HCEC 1CT (cell line): Measurements from ENCODE around the gene MYOD1.

Experiments used
- DNase-seq: peaks from one replicate; pipeline ENCODE4 v3.0.0-alpha.2; 2017

Gene MYOD1

DNA sequence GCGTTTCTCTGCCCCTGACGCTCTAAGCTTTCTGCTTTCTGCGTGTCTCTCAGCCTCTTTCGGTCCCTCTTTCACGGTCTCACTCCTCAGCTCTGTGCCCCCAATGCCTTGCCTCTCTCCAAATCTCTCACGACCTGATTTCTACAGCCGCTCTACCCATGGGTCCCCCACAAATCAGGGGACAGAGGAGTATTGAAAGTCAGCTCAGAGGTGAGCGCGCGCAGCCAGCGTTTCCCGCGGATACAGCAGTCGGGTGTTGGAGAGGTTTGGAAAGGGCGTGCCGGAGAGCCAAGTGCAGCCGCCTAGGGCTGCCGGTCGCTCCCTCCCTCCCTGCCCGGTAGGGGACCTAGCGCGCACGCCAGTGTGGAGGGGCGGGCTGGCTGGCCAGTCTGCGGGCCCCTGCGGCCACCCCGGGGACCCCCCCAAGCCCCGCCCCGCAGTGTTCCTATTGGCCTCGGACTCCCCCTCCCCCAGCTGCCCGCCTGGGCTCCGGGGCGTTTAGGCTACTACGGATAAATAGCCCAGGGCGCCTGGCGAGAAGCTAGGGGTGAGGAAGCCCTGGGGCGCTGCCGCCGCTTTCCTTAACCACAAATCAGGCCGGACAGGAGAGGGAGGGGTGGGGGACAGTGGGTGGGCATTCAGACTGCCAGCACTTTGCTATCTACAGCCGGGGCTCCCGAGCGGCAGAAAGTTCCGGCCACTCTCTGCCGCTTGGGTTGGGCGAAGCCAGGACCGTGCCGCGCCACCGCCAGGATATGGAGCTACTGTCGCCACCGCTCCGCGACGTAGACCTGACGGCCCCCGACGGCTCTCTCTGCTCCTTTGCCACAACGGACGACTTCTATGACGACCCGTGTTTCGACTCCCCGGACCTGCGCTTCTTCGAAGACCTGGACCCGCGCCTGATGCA is at the start of gene MYOD1:
Gene MYOD1 (plus strand): TSS at position 544 of the 910 bp plus-strand sequence. CDS start 212 bp downstream, at position 756.
- DNase-seq = no peak

DNA sequence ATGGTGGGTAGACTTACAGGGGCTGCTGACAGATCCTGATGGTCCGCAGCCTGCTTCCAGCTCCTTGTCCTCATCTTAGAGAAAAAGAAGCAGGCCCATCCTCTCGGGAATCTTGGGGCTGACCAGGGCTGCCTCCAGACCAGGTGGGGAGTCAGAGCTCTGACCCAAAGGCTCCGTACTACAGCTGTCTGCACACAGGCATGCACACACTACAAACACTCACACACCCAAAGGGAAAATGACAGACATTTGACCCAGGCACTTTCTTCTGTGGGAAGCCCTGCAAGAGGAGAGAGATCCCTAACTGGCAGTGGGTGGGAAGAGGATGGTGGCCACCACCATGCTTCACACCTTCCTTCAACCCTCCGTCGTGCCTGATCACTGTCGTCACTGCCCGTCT is 46.9 kb upstream of the MYOD1 start:
- DNase-seq = no peak

DNA sequence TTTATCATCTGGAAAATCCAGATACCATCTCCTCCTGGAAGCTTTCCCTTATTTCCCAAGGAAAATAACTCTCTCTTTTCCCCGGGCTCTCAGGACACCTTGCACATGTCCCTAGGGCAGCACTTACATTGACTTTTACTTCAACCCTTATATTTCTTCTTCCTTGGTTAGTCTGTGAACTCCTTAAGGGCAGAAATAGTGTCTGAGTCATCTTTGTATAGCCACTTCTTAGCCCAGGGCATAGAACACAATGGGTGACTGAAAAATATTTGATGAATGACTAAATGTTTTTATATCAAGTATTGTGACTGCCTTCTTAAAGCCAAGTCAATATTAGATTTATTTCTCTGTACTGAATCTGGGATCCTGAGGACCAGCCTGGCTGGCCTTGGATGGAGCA is 45.4 kb upstream of the MYOD1 start:
- no peak for DNase-seq

DNA sequence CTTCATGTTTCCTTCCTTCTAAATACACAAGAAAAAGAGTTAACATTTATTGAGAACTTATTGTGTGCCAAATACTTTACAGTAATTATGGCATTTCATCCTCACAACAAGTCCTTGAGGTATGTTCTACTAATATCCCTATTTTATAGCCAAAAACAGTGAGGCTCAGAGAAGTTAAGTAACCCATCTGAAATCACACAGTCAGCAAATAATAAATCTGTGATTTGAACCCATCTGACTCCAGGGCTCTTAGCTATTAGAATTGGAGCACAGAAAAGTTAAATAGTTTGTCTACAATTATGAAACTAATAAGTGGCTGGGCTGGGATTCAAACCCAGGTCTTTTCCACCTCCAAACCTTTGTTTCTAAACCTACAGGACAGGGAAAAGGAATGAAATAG is 36.5 kb upstream of the MYOD1 start:
- no peak for DNase-seq

DNA sequence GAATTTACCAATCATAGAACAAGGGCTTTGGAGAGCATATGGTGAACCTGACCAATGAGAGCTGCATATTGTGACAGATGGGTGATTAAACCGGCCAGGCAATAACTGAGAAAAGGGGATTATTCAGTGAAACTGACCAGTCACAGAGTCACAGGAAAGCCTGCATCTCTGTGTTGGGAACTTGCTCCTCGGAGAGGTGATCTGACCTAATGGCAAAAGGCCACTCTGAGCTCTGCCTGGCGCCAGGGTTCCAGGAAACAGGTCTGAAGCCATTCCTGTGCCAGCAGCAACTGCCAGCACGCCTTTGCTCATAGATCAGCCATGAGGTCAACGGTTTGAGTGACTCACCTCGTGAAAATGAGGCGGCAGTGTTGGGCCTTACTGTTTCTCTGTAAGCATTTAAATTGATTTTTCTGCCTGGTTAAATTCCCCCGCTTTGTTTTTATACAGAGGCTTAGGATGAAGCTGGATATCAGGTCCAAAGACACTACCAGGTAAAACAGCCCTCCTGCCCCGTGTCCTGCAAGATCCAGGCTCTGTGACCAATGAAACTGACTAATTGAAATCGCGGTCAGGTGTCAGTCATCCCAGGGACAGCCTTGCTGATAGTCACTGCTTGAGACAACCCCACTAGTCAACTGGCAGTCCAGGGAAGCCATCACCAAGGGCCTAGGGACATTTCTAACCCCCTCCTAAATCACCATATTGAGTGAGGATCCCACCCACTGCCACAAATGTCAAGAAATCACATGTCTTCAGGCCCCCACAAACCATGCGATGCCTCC is 35.8 kb upstream of the MYOD1 start:
- peak; percentile 77 for DNase-seq

DNA sequence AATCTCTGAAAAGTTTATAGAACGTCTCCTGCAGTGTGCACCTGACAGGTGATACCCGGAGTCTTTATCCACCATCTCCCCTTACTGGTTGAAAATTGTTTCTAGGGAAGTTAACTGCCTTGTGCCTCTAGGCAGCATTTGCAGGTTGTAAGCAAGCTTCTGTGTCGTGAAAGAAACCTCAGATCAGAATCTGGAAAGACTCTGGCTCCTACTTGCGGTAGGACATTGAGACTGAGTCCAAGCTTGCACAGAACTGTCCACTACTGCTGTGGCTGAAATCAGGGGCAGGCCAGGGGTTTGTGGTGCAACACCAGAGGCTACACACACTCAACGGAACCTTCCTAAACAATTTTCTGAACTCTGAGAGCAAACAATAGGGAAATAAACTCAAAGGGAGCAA is 34.8 kb upstream of the MYOD1 start:
- DNase-seq = no peak

DNA sequence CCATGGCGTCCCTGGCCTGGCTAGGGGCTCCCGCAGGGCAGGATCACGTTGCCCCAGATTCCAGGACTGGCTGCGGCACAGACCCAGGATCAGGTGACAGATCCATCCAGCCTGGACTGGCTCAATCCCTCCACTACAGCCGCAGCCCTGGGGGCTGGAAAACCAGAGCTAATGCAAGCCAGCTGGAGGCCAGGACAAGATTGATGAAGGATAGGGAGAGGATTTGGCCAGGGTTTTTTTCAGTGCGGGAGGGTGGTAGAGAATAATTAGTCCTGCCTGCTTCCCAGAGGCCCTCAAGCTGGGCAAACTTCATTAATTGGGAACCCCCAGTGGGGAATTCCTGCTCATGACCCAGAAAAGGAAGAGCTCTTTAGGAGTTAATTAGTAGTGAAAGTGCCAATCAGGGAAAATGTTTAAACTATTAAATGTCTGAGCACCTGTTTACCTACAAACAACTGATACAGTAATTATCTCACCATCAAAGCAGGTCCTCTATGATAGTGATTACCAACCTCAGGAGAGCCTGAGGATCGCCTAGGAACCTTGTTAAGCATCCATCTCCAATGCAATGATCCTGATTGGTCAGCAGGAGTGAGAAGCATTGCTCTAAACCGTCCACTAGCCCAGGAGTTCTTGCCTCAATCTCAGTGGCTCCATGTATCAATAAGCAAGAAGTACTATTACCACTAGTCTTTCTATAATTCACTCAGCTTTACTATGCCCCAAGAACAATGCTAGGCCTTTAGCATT is 33.0 kb upstream of the MYOD1 start:
- no peak for DNase-seq

DNA sequence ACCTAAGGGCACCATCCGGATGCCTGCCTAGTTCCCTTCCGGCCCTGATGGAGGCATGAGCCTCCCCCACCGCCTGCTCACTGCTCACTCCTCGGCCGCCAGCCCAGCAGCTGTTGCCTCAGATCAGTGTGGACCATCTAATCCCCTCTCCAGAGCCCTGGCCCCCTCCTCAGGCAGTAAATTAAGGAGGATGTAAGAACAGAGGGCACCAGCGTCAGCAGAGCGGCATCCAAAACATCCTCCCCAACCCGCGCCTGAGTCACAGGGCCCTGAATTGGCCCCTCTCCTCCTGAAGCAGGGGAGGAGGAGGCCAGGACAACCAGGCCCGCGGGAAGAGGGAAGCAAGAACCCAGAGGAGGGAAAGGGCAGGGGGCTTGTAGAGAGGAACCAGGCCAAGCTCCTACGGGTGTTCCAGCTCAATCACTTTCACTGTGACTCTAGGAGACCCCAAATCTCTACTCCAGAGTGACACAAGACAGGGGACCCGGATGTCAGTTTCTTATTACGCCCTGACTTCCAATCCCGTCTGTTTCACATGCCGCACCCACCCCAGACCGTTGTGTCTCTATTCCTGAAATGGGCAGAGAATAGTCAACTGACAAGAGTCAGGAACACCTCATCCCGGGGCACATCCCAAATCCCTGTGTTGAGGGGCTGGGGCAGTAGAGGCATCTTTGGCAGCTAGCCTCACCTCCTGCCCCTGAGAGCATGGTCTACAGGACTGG is 31.3 kb upstream of the MYOD1 start:
- DNase-seq = no peak

DNA sequence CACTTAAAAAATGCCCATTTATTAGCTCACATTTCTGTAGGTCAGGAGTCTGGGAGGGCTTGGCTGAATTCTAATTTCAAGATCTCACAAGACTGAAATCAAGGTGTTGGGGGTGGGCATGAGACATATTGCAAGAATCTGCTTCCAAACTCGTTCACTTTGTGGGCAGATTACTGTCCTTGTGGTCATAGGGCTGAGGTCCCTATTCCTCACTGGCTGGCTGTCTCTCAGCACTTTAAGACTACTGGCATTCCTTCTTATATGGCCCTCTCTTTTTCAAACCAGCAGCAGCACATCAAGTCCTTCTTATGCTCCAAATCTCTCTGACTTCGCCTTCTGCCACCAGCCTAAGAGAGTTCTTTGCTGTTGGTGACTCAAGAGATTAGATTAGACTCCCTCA is 27.8 kb upstream of the MYOD1 start:
- DNase-seq = no peak

DNA sequence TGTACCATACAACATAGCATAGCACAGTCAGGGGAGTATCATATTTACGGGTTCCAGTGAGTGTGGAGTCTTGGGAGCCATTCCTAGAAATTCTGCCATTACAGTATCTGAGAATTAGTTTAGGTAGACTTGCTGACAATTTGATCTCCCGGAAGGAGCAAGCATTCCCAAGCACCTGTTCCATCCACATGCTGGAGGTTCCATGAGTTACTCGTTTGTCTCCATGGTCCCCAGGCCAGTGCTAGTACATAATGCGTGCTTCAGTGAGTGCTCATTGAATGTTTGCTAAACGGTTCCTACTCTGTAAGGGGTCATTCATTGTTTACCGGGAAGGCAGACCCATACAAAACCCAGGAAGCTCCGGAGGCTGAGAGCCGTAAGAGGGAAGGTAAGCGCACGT is 27.4 kb upstream of the MYOD1 start:
- DNase-seq = no peak

DNA sequence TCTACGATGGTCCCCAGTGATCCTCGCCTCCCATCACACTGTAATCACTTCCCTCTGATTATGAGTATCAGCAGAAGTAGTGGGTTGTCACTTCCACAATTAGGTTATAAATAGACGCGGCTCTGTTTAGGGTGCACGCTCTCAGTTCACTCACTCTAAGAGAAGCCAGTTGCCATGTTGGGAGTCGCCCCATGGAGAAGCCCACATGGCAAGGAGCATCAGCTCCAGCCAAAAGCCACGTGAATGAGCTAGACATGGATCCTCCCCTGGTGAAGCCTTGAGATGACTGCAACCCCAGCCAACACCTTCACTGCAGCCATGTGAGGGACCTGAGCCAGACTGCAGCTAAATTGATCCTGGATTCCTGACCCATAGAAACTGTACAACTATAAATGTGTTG is 26.4 kb upstream of the MYOD1 start:
- DNase-seq = no peak

DNA sequence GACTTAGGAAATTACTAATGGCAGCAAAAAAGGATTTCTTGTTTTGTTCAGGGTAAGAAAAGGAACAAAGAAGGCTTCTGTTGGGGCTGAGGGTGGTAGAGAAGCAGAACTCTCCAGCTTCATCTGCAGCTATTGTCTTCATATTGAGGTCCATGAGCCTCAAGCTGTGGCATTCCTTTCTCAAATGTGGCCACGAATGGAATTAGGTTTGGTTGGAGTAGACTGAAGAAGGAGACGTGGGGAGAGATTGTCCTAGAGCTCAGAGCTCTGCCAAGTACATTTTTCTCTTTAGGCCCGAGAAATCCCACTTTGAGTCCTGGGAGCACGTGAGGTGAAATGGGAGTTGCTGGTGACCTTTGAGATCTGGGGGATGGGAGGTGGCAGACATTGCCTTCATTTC is 25.8 kb upstream of the MYOD1 start:
- no peak for DNase-seq

DNA sequence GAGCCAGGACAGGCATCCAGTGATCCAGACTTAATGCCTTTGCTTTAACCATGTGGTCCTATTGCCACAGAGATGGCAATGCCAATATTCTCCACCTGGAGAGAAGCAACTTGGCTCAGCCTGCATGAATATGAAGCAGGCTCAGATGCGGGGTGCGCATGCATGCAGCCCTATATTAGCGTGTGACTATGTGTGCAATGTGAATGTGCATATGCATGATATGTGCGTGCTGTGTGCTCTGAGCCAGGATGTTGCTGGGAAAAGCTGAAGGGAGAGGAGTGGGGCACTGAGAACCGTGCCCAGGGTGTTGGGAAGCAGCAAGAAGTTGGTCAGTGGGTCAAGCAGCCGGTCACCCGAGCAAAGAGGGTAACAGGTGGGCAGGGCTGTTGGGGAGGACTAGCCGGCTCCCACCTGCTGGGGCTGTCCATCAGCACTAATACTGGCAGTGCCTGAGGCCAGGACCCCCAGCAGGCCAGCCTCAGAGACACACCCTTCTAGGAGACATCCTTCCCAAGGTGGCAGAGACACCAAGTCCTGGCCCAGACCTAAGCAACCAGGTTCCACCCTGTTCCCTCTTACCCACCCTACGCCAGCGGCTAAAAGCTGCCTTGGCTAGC is 24.8 kb upstream of the MYOD1 start:
- DNase-seq = no peak

DNA sequence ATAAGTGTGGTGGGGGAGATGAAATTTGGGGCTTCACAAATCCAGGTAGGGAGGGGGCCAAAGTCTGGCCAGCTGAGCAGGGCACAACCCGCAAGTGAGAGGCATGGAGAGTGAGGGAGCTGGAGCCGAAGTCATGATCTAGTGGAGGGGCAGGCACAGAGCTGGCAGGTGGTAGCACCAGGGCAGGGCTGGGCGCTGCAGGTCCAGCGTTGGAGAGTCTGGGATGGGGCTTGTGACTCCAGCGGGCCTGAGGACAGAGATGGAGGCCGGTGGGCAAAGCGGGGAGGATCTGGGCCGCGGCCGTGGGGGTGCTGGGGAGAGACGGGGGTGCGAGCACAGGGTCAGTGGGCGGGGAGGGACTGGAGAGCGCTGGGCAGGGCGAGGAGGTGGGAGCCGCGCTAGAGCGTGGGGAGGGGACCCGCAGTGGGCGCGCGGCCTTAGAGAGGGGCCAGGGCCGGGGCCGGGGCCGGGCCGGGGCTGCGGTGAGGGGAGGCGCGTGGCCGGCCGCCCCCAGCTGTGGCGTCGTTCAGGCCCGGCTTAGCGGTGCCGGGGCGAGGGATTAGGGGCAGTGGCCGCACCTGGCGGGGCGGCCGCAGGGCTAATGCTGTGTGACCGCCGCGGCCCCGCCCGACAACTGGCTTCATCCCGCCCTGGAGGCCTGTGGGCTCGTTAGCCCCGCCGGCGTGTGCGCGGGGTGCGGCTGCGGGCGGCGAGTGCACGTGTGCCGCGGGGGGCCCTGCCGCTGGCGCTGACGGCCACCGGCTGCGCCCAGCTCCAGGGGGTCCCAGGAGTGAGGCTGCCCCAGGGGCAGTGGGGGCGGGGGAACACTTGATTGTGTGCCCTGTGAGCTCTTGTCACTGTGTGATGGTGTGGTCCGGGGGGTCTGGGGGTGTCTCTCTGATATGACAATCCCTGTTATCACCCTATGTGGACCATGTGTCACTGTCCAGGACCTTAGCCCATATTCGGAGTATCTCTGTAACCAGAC is 23.6 kb upstream of the MYOD1 start:
- no peak for DNase-seq

DNA sequence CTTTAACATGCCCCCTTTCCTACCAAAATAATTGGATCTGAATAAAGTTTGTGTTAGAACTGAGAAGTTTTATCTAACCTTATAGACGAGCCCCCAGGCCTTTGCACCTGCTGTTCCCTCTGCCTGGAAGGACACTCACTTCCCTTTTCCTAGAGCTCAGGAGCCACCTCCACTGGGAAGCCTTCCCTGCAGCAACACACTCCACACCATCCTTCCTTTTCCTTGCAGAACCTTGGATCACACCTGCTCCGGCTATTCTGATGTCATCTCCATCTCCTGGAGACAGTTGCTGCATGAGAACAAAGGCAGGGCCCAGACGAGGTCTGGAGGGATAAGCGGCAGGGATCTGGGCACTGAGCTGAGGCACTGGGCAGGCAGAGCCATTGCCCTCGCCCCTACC is 22.6 kb upstream of the MYOD1 start:
- no peak for DNase-seq

DNA sequence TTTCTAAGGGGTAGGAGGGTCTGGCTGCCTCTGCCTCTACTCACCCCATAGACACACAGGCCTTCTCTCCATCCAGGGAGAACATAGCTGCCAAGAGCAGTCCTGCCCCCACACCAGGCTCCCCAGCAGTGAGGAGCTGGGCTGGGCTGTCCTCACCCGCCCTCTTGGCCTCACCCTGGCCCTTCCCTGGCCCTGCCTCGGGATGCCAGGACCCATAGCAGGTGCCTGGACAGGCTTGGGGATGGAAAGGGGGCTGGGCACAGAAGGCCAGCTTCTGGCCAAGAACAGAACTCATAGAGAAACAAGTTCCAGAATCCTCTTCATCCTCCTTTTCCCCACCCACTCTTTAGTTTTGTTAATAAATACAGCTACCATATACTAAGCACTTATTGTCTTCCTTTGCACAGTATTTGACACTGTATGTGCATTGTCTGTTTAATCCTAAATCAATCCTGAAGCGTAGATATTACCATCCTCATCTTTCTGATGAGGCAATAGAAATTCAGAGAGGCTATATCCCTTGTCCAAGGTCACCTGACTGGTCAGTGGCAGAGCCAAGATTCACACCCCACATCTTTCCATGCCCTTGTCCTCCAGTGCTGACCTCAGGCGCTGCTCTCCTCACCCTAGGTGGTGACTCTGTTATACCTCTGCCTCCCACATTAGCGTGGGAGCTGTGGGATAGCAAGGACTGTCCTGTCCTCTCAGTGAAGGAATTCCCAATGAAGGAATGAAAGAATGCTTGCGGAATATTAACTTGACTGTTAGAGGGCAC is 22.0 kb upstream of the MYOD1 start:
- no peak for DNase-seq

DNA sequence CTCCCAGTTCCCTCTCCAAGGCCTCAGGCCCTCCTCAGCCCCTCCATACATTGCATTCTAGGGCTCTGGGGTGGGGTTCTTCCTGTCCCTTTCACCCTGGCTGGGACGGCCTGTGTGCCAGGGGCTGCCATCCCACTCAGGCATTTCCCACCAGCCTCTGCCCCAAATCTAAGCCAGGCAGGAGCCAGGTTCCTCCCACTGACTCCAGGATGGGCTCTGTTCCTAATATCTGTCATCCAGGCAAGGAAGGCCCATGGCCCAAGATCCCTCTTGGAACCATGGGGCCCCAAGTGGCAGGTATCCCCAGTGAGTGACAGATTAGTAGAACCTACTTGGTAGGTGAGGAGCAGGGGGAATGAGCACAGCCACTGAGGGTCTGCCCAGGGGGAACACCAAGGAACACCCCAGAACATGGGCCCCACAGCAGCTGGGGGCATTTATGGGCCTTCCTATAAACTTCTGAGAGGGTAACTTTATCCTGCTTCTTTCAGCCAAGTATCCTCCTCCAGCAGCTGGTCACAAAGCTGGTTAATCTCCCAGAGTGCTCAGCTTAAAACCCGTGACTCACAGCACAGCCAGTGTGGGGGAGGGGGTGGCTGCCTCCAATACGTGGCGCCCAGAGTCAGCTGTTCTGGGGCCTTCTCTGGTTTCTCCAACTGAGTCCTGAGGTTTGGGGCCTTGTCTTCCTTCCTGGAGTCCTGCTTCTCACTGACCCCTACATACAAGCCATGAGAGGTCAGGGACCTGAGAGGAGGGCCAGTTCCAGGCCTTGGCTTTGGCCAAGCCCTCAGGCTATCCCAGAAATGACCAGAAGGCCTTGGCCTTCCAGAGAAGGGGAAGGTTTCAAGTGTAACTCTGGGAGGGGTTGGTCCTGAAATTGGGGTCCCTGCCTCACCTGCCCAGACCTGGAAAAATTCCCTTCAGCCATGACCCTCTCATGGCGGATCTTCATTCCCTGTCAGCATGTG is 19.9 kb upstream of the MYOD1 start:
- DNase-seq = peak; percentile 49

DNA sequence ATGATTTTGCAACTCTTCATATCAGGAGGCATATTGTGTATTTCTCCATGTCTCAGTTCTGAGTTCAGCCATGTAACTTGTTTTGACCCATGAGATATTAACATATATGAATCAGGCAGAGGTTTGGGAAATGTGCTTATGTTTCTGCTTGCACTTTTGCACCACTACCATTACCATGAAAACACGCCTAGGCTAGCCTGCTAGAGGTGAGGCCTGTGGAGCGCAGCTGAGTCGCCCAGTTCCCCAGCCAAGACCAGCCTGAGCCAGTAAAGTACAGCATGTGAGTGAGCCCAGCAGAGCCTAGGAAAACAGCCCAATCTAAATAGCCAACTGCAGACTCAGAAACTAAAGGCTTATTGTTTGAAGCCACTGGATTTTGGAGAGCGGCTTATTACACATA is 18.4 kb upstream of the MYOD1 start:
- no peak for DNase-seq

DNA sequence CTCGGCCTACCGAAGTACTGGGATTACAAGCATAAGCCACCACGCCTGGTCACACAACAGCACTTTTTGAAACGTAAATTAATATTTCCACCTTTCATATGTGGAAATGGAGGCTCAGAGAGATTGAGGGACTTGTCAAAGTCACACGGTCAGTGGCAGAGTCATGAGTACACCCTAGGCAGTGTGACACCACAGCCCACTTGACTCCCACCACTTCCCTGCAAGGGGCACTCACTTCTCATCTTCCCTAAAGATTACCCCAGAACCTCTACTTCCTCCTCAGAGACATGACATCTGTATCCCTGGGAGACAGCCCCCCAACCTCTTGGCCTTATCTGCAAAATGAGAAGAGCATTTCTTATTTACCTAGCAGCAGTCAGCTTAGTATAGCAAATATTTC is 16.5 kb upstream of the MYOD1 start:
- no peak for DNase-seq
